Hepatocyte (in vitro differentiated cells): ENCODE measurements around the gene HSPB2.

Source experiments
- EZH2 ChIP-seq: fragments of 200-600 bp; sonication (generic); IDR thresholded peaks from 2 replicates; pipeline ENCODE4 v1.6.1; 2016; ENCODE audit warnings: antibody characterized with exemption, mild to moderate bottlenecking, borderline replicate concordance
- TF ChIP-seq, protein P1 (sequence below): fragments of 200-600 bp; sonication (generic); IDR thresholded peaks from 2 replicates; pipeline ENCODE4 v1.5.1; 2016; ENCODE audit warnings: antibody characterized with exemption, mild to moderate bottlenecking; ENCODE audit not compliant: poor library complexity

DNA sequence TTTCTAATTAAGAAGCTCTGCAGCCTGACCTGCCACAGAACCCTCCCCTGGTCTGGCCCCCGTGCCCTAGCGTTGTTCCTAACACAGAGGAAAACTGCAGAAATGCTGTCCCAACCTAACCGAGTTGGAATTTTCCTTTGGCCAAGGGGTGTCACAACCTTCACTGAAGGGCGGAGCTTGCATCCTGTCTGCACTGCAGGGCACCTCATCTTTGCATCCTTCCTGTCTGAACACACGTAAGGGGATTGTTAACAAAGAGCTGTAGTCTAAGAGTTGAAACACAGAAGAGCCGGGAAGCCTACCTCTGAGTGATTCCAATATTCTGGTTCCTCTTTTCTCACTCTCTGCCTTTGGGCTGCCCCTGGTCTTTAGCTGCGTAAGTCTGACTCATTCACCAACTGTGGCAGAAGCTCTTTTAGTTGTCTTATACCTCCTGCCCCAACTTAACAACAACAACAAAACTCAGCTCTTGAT, 26.2 kb downstream of the HSPB2 start:
- TF ChIP-seq EZH2, result no peak
- TF ChIP-seq, protein P1, sequence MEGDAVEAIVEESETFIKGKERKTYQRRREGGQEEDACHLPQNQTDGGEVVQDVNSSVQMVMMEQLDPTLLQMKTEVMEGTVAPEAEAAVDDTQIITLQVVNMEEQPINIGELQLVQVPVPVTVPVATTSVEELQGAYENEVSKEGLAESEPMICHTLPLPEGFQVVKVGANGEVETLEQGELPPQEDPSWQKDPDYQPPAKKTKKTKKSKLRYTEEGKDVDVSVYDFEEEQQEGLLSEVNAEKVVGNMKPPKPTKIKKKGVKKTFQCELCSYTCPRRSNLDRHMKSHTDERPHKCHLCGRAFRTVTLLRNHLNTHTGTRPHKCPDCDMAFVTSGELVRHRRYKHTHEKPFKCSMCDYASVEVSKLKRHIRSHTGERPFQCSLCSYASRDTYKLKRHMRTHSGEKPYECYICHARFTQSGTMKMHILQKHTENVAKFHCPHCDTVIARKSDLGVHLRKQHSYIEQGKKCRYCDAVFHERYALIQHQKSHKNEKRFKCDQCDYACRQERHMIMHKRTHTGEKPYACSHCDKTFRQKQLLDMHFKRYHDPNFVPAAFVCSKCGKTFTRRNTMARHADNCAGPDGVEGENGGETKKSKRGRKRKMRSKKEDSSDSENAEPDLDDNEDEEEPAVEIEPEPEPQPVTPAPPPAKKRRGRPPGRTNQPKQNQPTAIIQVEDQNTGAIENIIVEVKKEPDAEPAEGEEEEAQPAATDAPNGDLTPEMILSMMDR, result no peak
